NCI-H2081 (cell line): Measurements from ENCODE around the gene SLC9A3.
A peak's percentile ranks its signal among the peaks of the same experiment; 100 is the strongest.

Experiments used
- DNase-seq, 2 experiments: peaks; one replicate each; lab custom pipeline; 2025; lab: John Stamatoyannopoulos, UW

The SLC9A3 gene

DNA sequence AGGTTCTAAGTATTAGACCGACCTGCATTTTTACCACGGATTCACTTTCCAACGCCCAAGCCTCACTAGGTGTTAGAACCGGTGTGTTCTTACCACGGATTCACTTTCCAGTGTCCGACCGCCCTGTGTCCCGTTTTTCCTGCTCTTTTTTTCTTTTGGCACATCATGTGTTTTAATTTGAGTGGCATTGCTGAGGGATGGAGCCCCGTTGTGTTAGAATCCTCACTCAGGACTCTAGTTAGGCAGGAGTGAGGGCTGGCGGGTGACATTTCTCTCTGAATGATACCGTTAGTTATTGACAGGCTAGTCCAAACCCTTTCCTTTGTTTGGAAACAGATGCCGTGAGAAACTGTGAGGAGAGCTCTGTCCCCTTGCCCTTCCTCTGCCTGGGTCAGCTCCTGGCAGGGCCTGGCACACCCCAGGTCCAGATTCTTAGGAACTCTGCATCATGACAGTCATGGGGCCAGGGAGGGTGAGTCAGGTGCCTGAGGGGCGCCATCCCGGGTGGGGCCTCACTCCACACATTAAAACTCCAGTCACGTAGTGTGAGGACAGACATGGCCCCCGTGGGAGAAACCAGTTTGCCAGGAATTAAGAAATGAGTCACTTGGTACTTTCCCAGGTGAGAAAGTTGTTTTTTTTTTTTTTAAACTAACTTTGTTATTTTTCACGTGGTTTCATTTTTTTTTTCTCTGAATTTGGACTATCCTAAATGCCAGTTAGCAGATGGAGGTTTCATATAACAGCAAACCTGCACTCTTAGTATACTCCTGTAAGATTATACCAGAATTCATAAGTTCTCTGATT, 65.5 kb downstream of the SLC9A3 start:
- DNase-seq = no peak

GRCh38 chr5:457195-457961, 66.9 kb downstream of the SLC9A3 start:
- DNase-seq = no peak

DNA sequence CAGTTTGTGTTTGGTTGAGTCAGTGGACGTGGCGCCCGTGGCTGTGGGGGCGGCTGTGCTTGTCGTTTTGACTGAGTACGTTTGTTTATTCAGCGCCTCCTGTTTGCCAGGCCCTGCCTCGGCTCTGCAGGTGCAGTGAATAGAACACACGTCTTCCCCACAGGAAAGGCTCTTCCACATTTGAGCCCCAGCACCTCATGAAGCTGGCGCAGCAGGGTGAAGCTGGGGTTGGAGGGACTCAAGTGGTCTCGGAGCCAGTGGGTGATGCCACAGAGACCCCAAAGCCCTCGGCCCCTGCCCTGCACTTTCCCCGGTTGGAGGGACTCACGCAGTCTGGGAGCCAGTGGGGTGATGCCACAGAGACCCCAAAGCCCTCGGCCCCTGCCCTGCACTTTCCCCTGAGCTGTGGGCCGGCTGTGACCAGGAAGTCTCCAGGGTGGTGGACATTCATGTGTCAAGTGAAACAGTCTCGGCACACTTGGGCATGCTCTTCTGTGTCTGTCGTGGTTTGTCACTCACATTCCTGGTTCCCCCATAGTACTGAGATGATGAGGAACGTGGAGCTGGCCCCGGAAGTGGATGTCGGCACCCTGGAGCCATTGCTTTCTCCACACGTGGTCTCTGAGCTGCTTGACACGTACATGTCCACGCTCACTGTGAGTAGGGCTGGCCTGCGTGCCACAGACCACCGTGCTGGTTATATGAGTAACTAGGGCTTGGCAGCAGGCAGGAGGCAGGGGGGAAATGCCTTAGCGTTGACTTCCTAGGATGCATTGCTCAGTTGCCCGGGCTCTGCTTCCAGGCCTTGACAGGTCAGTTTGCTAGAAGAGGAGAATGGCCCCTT, 67.7 kb downstream of the SLC9A3 start:
- DNase-seq = peak; percentile 68 to 87

- DNase-seq = peak in 1 of 2 experiments; percentile 42
These were observed 68.4 kb downstream of the SLC9A3 start for GRCh38 chr5:455806-456205.

- DNase-seq = no peak
These were observed 69.3 kb downstream of the SLC9A3 start for GRCh38 chr5:454936-455335.

DNA sequence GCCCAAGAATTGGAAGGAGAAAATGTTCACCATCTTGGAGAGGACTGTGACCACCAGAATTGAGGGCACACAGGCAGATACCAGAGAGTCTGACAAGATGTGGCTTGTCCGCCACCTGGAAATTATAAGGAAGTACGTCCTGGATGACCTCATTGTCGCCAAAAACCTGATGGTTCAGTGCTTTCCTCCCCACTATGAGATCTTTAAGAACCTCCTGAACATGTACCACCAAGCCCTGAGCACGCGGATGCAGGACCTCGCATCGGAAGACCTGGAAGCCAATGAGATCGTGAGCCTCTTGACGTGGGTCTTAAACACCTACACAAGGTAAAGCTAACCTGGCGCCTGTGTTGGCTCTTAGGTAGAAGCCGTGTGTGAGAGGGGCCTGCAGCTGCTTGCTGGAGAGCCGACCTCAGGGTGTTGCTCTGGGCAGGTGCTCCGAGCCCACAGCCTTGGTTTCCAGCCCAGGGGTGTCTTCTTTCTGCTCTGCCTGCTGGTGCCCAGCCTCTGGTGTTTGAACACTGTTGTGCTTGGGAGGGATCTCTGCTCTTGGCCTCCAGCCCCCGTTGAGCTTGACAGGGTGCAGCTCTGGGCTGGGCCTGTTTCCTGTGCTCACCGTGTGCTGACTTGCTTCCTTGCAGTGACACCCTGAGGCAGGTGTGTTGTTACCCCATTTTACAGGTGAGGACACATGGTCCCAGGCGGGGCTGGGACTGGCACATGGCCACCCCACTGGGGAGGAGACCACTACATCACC, 70.3 kb downstream of the SLC9A3 start:
- DNase-seq = no peak

DNA sequence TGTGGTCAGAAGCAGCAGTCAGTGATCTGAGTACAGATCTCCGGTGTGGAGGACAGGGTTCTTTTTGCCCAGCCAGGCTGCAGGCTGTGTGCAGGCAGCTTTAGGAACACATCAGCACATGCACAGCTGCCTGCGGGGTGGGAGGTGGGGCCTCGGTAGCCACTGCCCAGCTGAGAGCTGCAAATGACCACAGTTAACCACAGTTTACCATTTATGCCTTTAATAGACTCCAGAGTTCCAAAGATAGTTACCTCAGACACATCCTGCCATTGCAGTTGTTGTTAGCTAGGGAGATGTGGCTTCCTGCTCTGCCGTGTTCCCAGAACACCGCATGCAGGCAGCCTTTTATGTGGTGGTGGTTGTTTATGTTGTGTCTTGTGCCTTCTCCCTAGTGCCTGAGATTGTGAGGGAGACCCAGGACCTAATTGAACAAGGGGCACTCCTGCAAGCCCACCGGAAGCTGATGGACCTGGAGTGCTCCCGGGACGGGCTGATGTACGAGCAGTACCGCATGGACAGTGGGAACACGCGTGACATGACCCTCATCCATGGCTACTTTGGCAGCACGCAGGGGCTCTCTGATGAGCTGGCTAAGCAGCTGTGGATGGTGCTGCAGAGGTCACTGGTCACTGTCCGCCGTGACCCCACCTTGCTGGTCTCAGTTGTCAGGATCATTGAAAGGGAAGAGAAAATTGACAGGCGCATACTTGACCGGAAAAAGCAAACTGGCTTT, 71.1 kb downstream of the SLC9A3 start:
- no peak for DNase-seq

DNA sequence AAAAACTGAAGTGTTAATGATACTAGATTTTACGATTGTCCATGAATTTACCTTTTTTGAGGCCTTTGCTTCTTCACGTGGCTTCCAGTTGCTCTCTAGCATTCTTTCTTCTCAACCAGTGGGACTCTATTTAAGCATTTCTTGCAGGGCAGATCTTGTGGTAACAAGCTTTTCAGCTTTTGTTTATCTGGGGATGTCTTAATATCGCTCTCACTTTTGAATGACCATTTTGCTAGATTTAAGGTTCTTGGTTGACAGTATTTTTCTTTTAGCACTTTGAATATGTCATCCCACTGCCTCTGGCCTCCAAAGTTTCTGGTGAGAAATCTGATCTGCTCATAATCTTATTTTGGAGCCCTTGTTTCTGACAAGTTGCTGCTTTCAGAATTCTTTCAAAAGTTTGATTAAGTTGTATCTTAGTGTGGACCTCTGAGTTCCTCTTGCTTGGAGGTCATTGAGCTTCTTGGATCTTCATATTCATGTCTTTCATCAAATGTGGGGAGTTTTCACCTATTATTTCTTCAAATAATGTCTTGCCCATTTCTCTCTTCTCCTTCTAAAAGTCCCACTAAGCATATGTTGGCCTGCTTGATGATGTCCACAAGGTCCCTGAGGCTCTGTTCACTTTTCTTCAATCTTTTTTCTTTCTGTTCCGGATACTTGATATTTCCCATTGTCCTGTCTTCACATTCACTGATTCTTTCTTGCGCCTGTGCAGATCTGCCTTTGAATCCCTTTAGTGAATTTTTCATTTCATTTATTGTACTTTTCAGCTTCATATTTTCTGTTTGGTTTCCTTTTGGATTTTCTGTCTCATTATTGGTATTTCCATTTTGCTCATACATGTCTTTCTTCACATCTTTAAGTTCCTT, 72.4 kb downstream of the SLC9A3 start:
- DNase-seq = no peak

DNA sequence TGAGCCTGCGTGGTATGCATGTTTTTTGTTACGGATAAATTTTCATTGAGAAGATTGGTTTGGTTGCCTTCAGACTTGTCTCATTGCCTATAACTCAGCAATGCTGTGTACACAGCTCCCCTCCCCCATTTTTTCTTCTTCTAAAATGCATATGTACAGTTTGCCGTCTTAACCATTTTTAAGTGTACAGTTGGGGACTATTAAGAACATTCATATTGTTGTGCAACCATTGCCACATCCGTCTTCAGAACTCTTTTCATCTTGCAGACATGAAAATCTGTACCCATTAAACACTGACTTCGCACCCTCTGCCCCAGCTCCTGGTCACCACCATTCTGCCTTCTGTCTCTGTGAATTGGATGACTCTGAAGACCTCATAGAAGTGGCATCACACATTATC, 75.1 kb downstream of the SLC9A3 start:
- no peak for DNase-seq

DNA sequence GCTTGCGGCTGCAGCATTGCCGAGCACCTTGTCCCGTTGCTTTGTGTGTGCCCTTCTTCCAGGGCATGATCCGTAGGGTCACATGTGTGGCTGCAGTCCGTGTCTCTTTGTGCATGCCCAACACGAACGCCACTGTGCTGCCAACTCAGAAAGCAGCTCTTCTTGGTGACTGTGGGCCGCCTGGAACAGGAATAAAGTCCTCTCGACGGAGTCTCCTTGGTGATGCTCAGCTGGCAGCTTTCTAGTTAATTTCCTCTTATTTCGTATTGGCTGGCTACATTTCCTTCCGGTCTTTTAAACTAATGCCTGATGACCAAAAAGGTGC, 75.5 kb downstream of the SLC9A3 start:
- no peak for DNase-seq

DNA sequence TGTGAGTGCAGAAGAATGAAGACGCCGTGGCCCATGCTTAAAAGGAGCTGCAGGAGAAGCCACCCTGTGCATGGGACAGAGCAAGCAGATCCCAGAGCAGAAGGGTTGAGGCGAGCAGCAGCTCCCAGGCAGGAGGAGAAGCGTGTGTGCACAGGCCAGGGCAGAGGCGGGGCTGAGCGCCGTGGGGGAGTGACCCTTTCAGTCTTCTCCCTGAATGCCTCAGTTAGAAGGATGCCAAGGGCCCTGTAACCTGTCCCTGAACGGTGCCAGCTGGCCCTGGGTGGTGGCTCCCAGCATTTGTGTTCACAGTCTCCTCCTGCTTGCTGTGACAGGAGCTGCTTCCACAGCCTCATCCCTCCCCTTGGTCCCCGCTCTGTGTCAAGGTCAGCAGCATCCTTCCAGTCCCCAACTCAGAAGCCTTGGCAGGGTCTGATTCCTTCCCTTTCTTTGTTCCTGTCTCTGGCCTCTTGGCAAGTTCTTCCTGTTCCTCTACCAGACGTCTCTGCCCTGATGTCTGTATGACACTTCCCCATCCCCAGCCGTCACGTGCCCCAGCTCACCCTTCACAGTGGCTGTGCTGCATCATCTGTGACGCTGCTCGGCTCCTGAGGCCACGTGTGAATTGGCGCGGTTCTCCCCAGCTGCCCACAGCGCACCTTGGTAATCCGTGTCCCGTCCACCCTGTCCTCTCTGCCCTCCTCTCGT, 76.0 kb downstream of the SLC9A3 start:
- DNase-seq = no peak

DNA sequence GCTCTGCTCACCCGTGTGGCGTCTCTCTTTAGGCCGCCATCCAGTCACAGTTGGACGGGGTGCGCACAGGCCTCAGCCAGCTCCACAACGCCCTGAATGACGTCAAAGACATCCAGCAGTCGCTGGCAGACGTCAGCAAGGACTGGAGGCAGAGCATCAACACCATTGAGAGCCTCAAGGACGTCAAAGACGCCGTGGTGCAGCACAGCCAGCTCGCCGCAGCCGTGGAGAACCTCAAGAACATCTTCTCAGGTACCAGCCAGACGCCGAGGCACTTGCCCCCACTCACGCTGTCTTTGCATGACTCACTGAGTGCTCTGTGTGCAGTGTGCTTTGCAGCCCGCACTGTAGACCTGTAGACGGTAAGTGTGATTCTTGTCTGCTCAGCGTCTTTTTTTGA, 76.7 kb downstream of the SLC9A3 start:
- DNase-seq = no peak

- peak; percentile 66 to 73 for DNase-seq
These were observed 77.4 kb downstream of the SLC9A3 start for GRCh38 chr5:446883-447263.

DNA sequence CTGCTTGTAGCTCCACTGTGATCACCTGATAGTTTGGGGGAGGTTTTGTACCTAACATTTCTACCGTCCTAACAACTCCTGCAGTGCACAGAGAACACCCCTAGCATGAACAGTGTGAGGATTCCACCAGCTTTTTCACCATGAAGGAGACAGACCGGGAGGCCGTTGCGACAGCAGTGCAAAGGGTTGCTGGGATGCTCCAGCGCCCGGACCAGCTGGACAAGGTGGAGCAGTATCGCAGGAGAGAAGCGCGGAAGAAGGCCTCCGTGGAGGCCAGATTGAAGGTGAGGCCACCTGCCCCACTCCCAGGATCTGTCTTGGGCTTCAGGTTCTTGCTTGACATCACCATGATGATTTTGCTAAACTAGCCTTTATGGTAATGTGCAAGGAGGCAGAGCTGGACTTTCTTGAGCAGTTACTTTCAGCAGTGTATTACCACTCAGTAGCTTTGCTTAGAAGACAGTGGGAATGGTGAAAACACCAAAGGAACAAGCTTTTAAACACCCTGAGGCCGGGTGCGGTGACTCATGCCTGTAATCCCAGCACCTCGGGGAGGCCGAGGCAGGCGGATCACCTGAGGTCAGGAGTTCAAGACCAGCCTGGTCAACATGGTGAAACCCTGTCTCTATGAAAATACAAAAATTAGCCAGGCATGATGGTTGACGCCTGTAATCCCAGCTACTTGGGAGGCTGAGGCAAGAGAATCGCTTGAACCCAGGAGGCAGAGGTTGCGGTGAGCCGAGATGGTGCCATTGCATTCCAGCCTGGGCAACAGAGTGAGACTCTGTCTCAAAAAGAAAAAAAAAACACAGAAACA, 78.0 kb downstream of the SLC9A3 start:
- DNase-seq = no peak

GRCh38 chr5:445591-445990, 78.7 kb downstream of the SLC9A3 start:
- DNase-seq = no peak

DNA sequence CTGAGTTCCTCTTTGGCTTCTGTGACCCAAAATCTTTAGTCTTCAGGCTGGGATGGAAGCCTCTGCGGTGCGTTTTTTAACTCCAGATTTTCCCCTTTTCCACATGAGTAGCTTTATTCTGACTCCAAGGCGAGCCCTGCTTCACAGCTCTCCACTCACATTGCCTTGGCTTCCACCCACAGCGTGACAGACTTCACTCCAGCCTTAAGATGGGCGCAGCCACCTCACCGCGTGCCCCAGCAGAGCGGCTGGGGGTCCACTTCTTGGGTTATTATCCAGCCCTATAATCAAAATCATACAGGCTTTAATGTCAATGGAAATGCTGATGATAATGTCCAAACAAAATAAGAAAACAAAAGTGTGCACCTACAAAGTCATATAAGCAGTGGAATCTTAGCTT, 80.0 kb downstream of the SLC9A3 start:
- no peak for DNase-seq

- DNase-seq = peak; percentile 73 to 92
These were observed 80.8 kb downstream of the SLC9A3 start for GRCh38 chr5:443239-444151.
